HepG2 (cell line): Measurements from ENCODE around the gene ATAD3C. TPM values are rescaled to one million over a fixed set of nuclear protein-coding genes. Genes with fewer than 3 reads are reported as not detected.

ENCODE experiments used
- ATAC-seq: fragments of 200-7000 bp; cut with Tn5 transposase; 3 replicates; pipeline ENCODE4 v1.9.1; 2020; ENCODE audit warnings: mild to moderate bottlenecking, moderate library complexity
- BruUV-seq: library from RNA; stranded (reverse); fragments of 400-500 nt; replicated peaks from 2 replicates; lab custom pipeline; 2021; lab: Mats Ljungman, UMichigan
- CTCF ChIA-PET: fragments of 300-600 bp; formaldehyde crosslinking; extraction: SDS; loops from one replicate; lab custom pipeline; 2021; ENCODE audit warnings: low total read pairs, inconsistent platforms, low intra/inter-chr PET ratio; lab: Yijun Ruan, JAX
- POLR2A ChIA-PET: fragments of 350-600 bp; sonication (Branson Sonifier 250); formaldehyde crosslinking; loops from one replicate; lab custom pipeline; 2020; ENCODE audit warnings: antibody characterized with exemption, inconsistent platforms; lab: Yijun Ruan, JAX
- DNase-seq: peaks from one replicate; pipeline ENCODE4 v3.0.0-alpha.2; 2015; ENCODE audit warnings: low spot score
- FAIRE-seq: peaks from 3 replicates; lab custom pipeline; 2011; peaks lifted over from hg19 to GRCh38; lab: Jason Lieb, UNC
- H2AFZ ChIP-seq: one replicate; pipeline ENCODE4 v1.6.1; 2011; ENCODE audit warnings: low read length, inconsistent platforms
- H3K27ac ChIP-seq: fragments of 300-600 bp; 3 replicates; pipeline ENCODE4 v1.8.0; 2011; ENCODE audit warnings: mixed run types, mild to moderate bottlenecking, mixed read lengths, low read length, inconsistent platforms; ENCODE audit not compliant: insufficient read depth; ENCODE audit errors: extremely low read length
- H3K27me3 ChIP-seq, 2 experiments: fragments of 200-600 bp in 1 of 2; 2 replicates in 1 of 2; 3 replicates in 1 of 2; pipeline versions ENCODE4 v1.6.0 to v1.8.0; 2011; ENCODE audit warnings: low read length in 2 of 2, mild to moderate bottlenecking in 2 of 2, moderate library complexity in 2 of 2, inconsistent platforms in 1 of 2; ENCODE audit not compliant: insufficient read depth in 2 of 2, control insufficient read depth in 1 of 2
- H3K36me3 ChIP-seq, 2 experiments: fragments of 200-600 bp in 1 of 2; replicated peaks in 1 of 2; 2 replicates in 1 of 2; 3 replicates in 1 of 2; pipeline versions ENCODE4 v1.5.1 to v1.8.0; 2011; ENCODE audit warnings: low read length in 2 of 2, inconsistent platforms in 1 of 2; ENCODE audit not compliant: insufficient read depth in 2 of 2, control insufficient read depth in 1 of 2
- H3K4me1 ChIP-seq: 2 replicates; pipeline ENCODE4 v1.5.1; 2012; ENCODE audit warnings: low read length, inconsistent platforms; ENCODE audit not compliant: insufficient read depth
- H3K4me2 ChIP-seq: 2 replicates; pipeline ENCODE4 v1.6.0; 2011; ENCODE audit warnings: low read depth, low read length, inconsistent platforms
- H3K4me3 ChIP-seq, 3 experiments: fragments of 200-600 bp in 1 of 3; sonication (generic), shearing (Covaris generic) in 1 of 3; replicated peaks in 1 of 3; 2 replicates each; pipeline ENCODE4 v1.5.1; 2011 to 2016; ENCODE audit warnings: low read length in 3 of 3, inconsistent platforms in 2 of 3, low read depth in 2 of 3, mild to moderate bottlenecking in 2 of 3, control low read depth in 1 of 3, mixed read lengths in 1 of 3; ENCODE audit not compliant: insufficient read depth in 1 of 3
- H3K79me2 ChIP-seq: one replicate; pipeline ENCODE4 v1.6.1; 2011; ENCODE audit warnings: low read length, inconsistent platforms; ENCODE audit not compliant: insufficient read depth
- H3K9ac ChIP-seq: 2 replicates; pipeline ENCODE4 v1.6.0; 2011; ENCODE audit warnings: mild to moderate bottlenecking, low read depth, low read length, inconsistent platforms; ENCODE audit not compliant: insufficient read depth
- H3K9me3 ChIP-seq: 2 replicates; pipeline ENCODE4 v1.5.1; 2012; ENCODE audit warnings: mild to moderate bottlenecking, low read length
- H4K20me1 ChIP-seq: 2 replicates; pipeline ENCODE4 v1.6.0; 2011; ENCODE audit warnings: inconsistent platforms, mild to moderate bottlenecking, low read length, moderate library complexity; ENCODE audit not compliant: insufficient read depth
- ARID4A ChIP-seq: sonication (generic); formaldehyde crosslinking; IDR thresholded peaks from 2 replicates; pipeline ENCODE4 v1.5.0; 2020; ENCODE audit warnings: mild to moderate bottlenecking, missing genetic modification reagents, borderline replicate concordance
- ASH2L ChIP-seq: fragments of 300-600, 200-600 bp; sonication (generic); IDR thresholded peaks from 2 replicates; pipeline ENCODE4 v1.7.0; 2017; ENCODE audit warnings: low read depth, mild to moderate bottlenecking, moderate library complexity, mixed read lengths, low read length; ENCODE audit not compliant: insufficient read length
- MED1 ChIP-seq: sonication (generic); formaldehyde crosslinking; IDR thresholded peaks from 2 replicates; pipeline ENCODE4 v1.4.0; 2020; ENCODE audit warnings: missing genetic modification reagents
- WGBS: methylation state at CpG from one replicate; pipeline ENCODE4 v1.1.6; 2017; ENCODE audit warnings: low lambda C conversion rate; 5-methylcytosine and 5-hydroxymethylcytosine counted together
- in situ Hi-C: cut with HindIII; loops from 2 replicates; pipeline ENCODE4 v1.10.0; 2017; ENCODE audit warnings: low pct_unique_long_range_greater_than_20kb; ENCODE audit not compliant: extremely low pct_ligation_motif_present
- intact Hi-C: fragments of 100-400 bp; cut with micrococcal nuclease; formaldehyde crosslinking; loops from one replicate; pipeline ENCODE4 v1.10.0; 2022; ENCODE audit not compliant: unreplicated experiment
- polyA plus RNA-seq, 8 experiments: library from polyadenylated mRNA; depleted of rRNA in 3 of 8; stranded (reverse) in 7 of 8; unstranded in 1 of 8; fragments of >200 nt; fragmentation: Illumina TruSeq in 4 of 8; extraction: Trizol in 4 of 8; gene quantifications; 2 replicates each; pipeline versions ENCODE4 v1.2.1 to v1.2.3, GENCODE V29; 2011 to 2016; ENCODE audit warnings: low read depth in 4 of 8, missing spikeins in 1 of 8, mixed read lengths in 1 of 8; ENCODE audit not compliant: insufficient read depth in 1 of 8
- total RNA-seq, 5 experiments: library from RNA; depleted of rRNA; stranded (reverse); fragments of >200 nt; fragmentation: Illumina TruSeq; extraction: Trizol; gene quantifications; 2 replicates each; pipeline ENCODE4 v1.2.3, GENCODE V29; 2016; ENCODE audit warnings: low read depth in 1 of 5
- TF ChIP-seq, protein P1 (sequence below): sonication (generic); formaldehyde crosslinking; IDR thresholded peaks from 2 replicates; pipeline ENCODE4 v1.5.1; 2020; ENCODE audit warnings: mild to moderate bottlenecking, missing genetic modification reagents, moderate library complexity

The ATAD3C gene
- total and polyA plus RNA-seq, 2 of the 13 experiments (the other 11 are each of a cell fraction or from before 2014, with no cell fraction given): 2.4 to 3.2 TPM

- Histone ChIP-seq H4K20me1 (no peaks in the 10 kb centered on the region), H3K4me3 (no peak overlapping the region), H3K4me1 (peaks cover 59% of the 10 kb centered on the region), H3K9ac (no peak overlapping the region), H2AFZ (no peak overlapping the region), H3K9me3 (no peaks in the 10 kb centered on the region), H3K36me3 (no peaks in the 10 kb centered on the region), H3K27ac (peak overlapping the region; percentile 13), H3K27me3 (no peaks in the 10 kb centered on the region; a peak in 1 of 5 replicates), H3K79me2 (peaks cover 12% of the 10 kb centered on the region), H3K4me2 (no peak overlapping the region)
- no TSS peak for BruUV-seq
- TF ChIP-seq ARID4A (CRISPR knock-in tag) (no peak), ASH2L (no peak), MED1 (CRISPR knock-in tag) (no peak)
- TF ChIP-seq, protein P1, sequence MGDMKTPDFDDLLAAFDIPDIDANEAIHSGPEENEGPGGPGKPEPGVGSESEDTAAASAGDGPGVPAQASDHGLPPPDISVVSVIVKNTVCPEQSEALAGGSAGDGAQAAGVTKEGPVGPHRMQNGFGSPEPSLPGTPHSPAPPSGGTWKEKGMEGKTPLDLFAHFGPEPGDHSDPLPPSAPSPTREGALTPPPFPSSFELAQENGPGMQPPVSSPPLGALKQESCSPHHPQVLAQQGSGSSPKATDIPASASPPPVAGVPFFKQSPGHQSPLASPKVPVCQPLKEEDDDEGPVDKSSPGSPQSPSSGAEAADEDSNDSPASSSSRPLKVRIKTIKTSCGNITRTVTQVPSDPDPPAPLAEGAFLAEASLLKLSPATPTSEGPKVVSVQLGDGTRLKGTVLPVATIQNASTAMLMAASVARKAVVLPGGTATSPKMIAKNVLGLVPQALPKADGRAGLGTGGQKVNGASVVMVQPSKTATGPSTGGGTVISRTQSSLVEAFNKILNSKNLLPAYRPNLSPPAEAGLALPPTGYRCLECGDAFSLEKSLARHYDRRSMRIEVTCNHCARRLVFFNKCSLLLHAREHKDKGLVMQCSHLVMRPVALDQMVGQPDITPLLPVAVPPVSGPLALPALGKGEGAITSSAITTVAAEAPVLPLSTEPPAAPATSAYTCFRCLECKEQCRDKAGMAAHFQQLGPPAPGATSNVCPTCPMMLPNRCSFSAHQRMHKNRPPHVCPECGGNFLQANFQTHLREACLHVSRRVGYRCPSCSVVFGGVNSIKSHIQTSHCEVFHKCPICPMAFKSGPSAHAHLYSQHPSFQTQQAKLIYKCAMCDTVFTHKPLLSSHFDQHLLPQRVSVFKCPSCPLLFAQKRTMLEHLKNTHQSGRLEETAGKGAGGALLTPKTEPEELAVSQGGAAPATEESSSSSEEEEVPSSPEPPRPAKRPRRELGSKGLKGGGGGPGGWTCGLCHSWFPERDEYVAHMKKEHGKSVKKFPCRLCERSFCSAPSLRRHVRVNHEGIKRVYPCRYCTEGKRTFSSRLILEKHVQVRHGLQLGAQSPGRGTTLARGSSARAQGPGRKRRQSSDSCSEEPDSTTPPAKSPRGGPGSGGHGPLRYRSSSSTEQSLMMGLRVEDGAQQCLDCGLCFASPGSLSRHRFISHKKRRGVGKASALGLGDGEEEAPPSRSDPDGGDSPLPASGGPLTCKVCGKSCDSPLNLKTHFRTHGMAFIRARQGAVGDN (CRISPR knock-in tag): peak; percentile 75
- 94% methylated on average over 24 of the region's 29 CpGs for WGBS
- POLR2A ChIA-PET: interaction anchor here (0.8 to 3.5 kb wide), 6 partner anchors 9 to 48 kb away, joined by 3 to 126 read pairs (median 16); partner anchors contain the start of genes AURKAIP1, MRPL20 and VWA1
- intact Hi-C loops: no loop called here
- in situ Hi-C loops: no loop called here
- DNase-seq: no peak
- CTCF ChIA-PET: no interaction called here
- ATAC-seq: no peak
- no peak for FAIRE-seq
Measured at GRCh38 chr1:1422465-1423244, 26.8 kb upstream of the ATAD3C start.
